Uterus (tissue), 4 donors: ENCODE results near the gene KIN. TPM values are rescaled to one million over a fixed set of nuclear protein-coding genes. Genes with fewer than 3 reads are reported as not detected.

ENCODE experiments used
- DNase-seq, 2 donors: peaks; one replicate each; pipeline ENCODE4 v3.0.0-alpha.2; 2019 to 2020
- H3K27ac ChIP-seq, 2 donors: fragments of 200-600 bp; sonication (generic); 1 replicate in 1 of 2; 2 replicates in 1 of 2; pipeline ENCODE4 v1.5.1; 2016 to 2018
- H3K27me3 ChIP-seq, 2 donors: fragments of 200-600 bp; sonication (generic); one replicate each; pipeline ENCODE4 v1.5.1; 2018 to 2019; ENCODE audit warnings: control low read depth in 1 of 2
- H3K36me3 ChIP-seq, 2 donors: fragments of 200-600 bp; sonication (generic); one replicate each; pipeline ENCODE4 v1.5.1; 2019; ENCODE audit warnings: control low read depth in 1 of 2
- H3K4me1 ChIP-seq, 2 donors: fragments of 200-600 bp; sonication (generic); one replicate each; pipeline ENCODE4 v1.5.1; 2018 to 2019; ENCODE audit warnings: control low read depth in 1 of 2
- H3K4me3 ChIP-seq, 2 donors: fragments of 200-600 bp; sonication (generic); 1 replicate in 1 of 2; 2 replicates in 1 of 2; pipeline ENCODE4 v1.5.1; 2018 to 2019; ENCODE audit warnings: mild to moderate bottlenecking in 1 of 2
- H3K9me3 ChIP-seq, 2 donors: fragments of 200-600 bp; sonication (generic); one replicate each; pipeline ENCODE4 v1.5.1; 2019; ENCODE audit warnings: control low read depth in 1 of 2
- CTCF ChIP-seq, 4 experiments: fragments of 200-600 bp in 2 of 4; fragments of 450-650 bp in 2 of 4; sonication (generic) in 2 of 4; IDR thresholded peaks; one replicate each; pipeline ENCODE4 v1.5.1; 2016 to 2019; ENCODE audit warnings: antibody characterized with exemption in 4 of 4, mild to moderate bottlenecking in 2 of 4, moderate library complexity in 1 of 4
- POLR2A ChIP-seq, 2 donors: fragments of 450-650 bp; IDR thresholded peaks; one replicate each; pipeline ENCODE4 v1.6.1; 2016; ENCODE audit warnings: antibody characterized with exemption in 2 of 2, mild to moderate bottlenecking in 1 of 2, moderate library complexity in 1 of 2
- intact Hi-C: fragments of 100-400 bp; cut with DNase I; formaldehyde crosslinking; loops from one replicate; pipeline ENCODE4 v1.15.1; 2023; ENCODE audit warnings: low total_unique reads
- total RNA-seq, 4 donors: library from RNA; depleted of rRNA in 3 of 4; stranded (reverse); fragments of >200 nt in 3 of 4; gene quantifications; one replicate each; pipeline versions ENCODE4 v1.1.0 to v1.2.4, GENCODE V29; 2014 to 2023
- donor health status: DM: yes; HTN: yes; CAD: no.

KIN gene
- total RNA-seq, 4 donors from 2014 or later, result 7.4 to 72.0 (median 14.5) TPM

DNA sequence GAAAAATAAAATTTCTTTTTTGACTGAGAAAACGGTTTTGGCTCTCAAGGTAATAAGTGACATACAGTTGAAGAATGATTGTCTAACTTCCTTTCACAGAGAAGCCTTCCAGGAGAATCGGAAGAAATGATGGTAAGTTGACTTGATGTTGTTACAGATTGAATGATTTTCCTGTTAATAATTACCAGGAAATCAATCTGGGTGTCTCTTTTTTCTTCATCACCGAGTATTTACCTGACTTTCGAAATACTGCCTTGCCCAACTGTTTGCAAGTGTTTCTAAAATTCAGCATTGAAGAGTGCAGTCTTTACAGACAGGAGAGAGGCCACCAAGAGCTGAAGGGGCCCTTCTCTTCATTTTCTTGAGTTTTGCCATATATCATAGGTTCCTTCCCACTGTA is 80.7 kb downstream of the KIN start:
- no peaks in the 10 kb centered on the region for H3K4me1 ChIP-seq
- no peak overlapping the region for H3K27ac ChIP-seq
- H3K4me3 ChIP-seq, result no peak overlapping the region
- intact Hi-C loops, result no loop called here
- DNase-seq, result no peak
- H3K9me3 ChIP-seq, result no peaks in the 10 kb centered on the region
- no peak for TF ChIP-seq POLR2A (IDR thresholded peaks at IDR 0.05)
- no peak for TF ChIP-seq CTCF (IDR thresholded peaks at IDR 0.05)
- H3K27me3 ChIP-seq, result no peaks in the 10 kb centered on the region
- no peaks in the 10 kb centered on the region for H3K36me3 ChIP-seq

GRCh38 chr10:7706534-7707073 is 81.2 kb downstream of the KIN start:
- DNase-seq, result no peak
- Histone ChIP-seq H3K36me3 (no peaks in the 10 kb centered on the region), H3K27me3 (no peaks in the 10 kb centered on the region), H3K4me1 (no peaks in the 10 kb centered on the region), H3K4me3 (no peak overlapping the region), H3K27ac (no peak overlapping the region), H3K9me3 (no peaks in the 10 kb centered on the region)
- TF ChIP-seq CTCF (IDR thresholded peaks at IDR 0.05) (no peak), POLR2A (IDR thresholded peaks at IDR 0.05) (no peak)
- intact Hi-C loops, result no loop called here

GRCh38 chr10:7705341-7705740 is 82.5 kb downstream of the KIN start:
- intact Hi-C loops, result no loop called here

DNA sequence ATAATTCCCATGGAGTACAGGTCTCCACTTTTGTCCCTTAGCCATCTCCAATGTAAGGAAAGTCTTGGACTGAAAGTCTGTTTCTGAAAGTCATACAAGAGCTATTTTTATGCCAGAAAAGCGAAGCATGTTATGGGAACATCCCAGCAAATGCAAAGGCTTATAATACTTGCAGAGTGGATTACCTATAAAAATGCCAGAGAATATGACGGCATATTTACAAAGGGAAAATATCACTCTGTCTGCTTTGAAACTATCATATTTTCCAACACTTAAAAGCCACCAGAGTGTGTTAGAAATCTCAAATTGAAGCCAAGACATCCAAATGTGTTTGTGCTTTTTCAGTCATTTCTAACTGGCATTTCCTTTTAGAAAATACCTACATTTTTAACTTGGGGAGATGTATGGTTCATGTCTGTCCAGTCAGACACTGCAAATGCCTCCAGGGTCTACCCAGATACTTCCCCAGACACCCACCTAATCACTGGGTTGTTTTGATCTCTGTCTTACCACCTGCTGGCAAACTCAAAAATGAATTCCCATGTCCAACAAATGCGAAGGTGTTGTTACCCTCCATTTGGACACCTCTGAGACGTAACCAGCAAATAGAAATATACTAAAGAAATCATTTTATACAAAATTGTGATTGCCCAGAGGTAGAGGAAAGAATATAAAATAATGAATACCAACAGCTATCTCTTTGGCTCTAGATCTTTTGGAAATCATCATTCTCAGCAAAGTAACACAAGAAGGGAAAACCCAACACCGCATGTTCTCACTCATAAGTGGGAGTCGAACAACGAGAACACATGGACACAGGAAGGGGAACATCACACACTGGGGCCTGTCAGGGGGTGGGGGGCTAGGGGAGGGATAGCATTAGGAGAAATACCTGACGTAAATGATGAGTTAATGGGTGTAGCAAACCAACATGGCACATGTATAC is 83.4 kb downstream of the KIN start:
- no peak for DNase-seq
- intact Hi-C loops, result no loop called here
- no peaks in the 10 kb centered on the region for H3K27me3 ChIP-seq
- H3K4me3 ChIP-seq, result no peak overlapping the region
- no peaks in the 10 kb centered on the region for H3K4me1 ChIP-seq
- H3K9me3 ChIP-seq, result no peaks in the 10 kb centered on the region
- H3K36me3 ChIP-seq, result no peaks in the 10 kb centered on the region
- H3K27ac ChIP-seq, result no peak overlapping the region
- no peak for TF ChIP-seq CTCF (IDR thresholded peaks at IDR 0.05)
- TF ChIP-seq POLR2A (IDR thresholded peaks at IDR 0.05), result no peak

More at GRCh38 chr10:7705341-7705740, 82.5 kb downstream of the KIN start:
- Histone ChIP-seq H3K4me1 (no peaks in the 10 kb centered on the region), H3K4me3 (no peak overlapping the region), H3K27ac (no peak overlapping the region), H3K36me3 (no peaks in the 10 kb centered on the region), H3K27me3 (no peaks in the 10 kb centered on the region), H3K9me3 (no peaks in the 10 kb centered on the region)
- no peak for DNase-seq
- TF ChIP-seq CTCF (IDR thresholded peaks at IDR 0.05) (no peak), POLR2A (IDR thresholded peaks at IDR 0.05) (no peak)

GRCh38 chr10:7703140-7703539 is 84.7 kb downstream of the KIN start, which contains the start of gene ITIH2:
Gene ITIH2, plus strand, starts transcription at chr10:7703316. Its CDS starts 119 bp downstream, at chr10:7703435.
- Histone ChIP-seq H3K27me3 (no peaks in the 10 kb centered on the region), H3K4me1 (no peaks in the 10 kb centered on the region), H3K27ac (no peak within 1 kb of the TSS), H3K9me3 (no peaks in the 10 kb centered on the region), H3K4me3 (no peak within 1 kb of the TSS), H3K36me3 (no peaks in the 10 kb centered on the region)
- DNase-seq, result no peak
- no peak for TF ChIP-seq CTCF (IDR thresholded peaks at IDR 0.05)
- TF ChIP-seq POLR2A (IDR thresholded peaks at IDR 0.05), result no peak
- intact Hi-C loops, result no loop called here
